Measurements from ENCODE around the gene CA12. TPM values are rescaled to one million over a fixed set of nuclear protein-coding genes. Genes with fewer than 3 reads are reported as not detected.

The CA12 gene
- total RNA-seq, 2 experiments from 2014 or later = 0.12 TPM; not detected in 1

DNA sequence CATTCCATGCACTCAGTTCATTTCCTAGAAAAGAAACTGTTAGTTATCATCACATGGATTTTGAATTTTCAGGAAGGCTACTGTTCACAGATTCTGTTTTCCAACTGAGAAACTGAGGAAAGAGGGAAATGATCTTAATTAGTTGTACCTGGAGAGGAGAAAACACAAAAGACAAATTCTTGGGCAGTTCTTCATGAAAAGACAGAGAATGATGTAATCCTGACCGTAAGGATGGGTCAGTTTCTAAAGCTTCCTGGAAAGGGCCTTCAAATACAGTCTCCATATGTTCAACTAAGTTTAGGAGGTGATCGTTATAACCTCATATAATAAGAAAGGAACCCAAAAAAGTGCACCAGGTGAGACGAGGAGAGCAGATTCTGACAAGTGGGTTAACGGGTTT, 44.6 kb downstream of the CA12 start:
- no peak overlapping the region for H3K27ac Mint-ChIP-seq
- DNase-seq = no peak
- H3K36me3 Mint-ChIP-seq (ENCODE audit: low read depth) = no peaks in the 10 kb centered on the region
- H3K4me3 Mint-ChIP-seq = no peak overlapping the region
- H3K27me3 Mint-ChIP-seq (ENCODE audit: low read depth) = peaks cover 2% of the 10 kb centered on the region
- no peaks in the 10 kb centered on the region for H3K4me1 Mint-ChIP-seq (ENCODE audit: low read depth)
- no peaks in the 10 kb centered on the region for H3K9me3 Mint-ChIP-seq
- CTCF ChIA-PET = interaction anchor here (0.6 kb wide), 1 partner anchor 678 kb away, joined by 4 read pairs; no protein-coding TSS in a partner anchor
- intact Hi-C loops (cut with micrococcal nuclease) = no loop called here

DNA sequence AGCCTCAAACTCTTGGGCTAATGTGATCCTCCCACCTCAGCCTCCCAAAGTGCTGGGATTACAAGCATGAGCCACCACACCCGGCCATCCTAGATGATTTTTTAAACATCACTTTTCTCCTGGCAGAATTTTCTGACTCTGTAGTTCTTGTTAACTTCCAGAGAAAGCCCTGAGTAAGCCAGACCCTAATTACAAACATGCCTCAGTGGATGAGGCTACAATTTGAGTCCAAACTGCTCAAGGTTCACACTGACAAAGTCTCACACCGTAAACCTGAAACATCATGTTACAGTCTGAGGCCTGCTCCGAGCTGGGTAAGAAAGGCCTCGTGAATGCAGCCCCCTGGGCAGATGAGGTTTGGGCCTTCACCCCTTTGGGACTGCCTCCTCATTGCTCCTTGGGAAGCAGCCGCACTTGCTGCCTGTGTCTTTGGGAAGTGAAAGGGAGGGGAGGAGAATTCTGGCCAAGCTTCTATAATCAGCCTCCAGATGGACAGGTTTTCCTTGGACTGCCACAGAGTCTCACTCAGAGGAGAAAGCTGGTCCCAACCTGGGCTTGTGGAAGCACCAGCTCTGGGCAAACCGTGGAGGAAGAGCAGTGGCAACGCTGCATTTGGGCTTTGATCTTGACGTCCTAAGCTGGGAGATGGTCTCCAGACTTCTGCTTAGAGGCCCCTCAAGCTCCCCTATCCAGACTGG, 46.0 kb downstream of the CA12 start:
- H3K27me3 Mint-ChIP-seq (ENCODE audit: low read depth) = peaks cover 2% of the 10 kb centered on the region
- DNase-seq = no peak
- no peaks in the 10 kb centered on the region for H3K4me1 Mint-ChIP-seq (ENCODE audit: low read depth)
- no peak overlapping the region for H3K27ac Mint-ChIP-seq
- H3K9me3 Mint-ChIP-seq = no peaks in the 10 kb centered on the region
- no peaks in the 10 kb centered on the region for H3K36me3 Mint-ChIP-seq (ENCODE audit: low read depth)
- CTCF ChIA-PET = no interaction called here
- intact Hi-C loops (cut with micrococcal nuclease) = no loop called here
- no peak overlapping the region for H3K4me3 Mint-ChIP-seq

DNA sequence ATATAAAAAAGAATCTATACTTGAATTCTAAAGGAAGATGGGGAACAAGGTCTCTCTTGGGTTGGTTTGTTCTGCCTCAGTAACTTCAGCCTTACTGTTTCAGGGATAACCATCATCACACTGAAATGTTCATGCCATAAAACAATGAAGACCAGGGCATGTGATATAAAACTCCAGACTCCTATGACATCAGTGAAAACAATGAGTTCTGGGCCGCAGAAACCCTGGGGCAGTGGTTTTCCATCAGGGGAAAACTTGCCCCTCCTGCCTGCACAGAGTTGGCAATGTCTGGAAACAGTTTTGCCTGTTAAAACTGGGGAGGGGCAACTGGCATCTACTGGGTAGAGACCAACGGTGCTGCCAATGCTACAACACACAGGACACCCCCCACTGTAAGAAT, 46.8 kb downstream of the CA12 start:
- no peaks in the 10 kb centered on the region for H3K36me3 Mint-ChIP-seq (ENCODE audit: low read depth)
- no peaks in the 10 kb centered on the region for H3K9me3 Mint-ChIP-seq
- no peaks in the 10 kb centered on the region for H3K27me3 Mint-ChIP-seq (ENCODE audit: low read depth)
- CTCF ChIA-PET = no interaction called here
- no peaks in the 10 kb centered on the region for H3K4me1 Mint-ChIP-seq (ENCODE audit: low read depth)
- no peak for DNase-seq
- intact Hi-C loops (cut with micrococcal nuclease) = no loop called here
- no peak overlapping the region for H3K4me3 Mint-ChIP-seq
- no peak overlapping the region for H3K27ac Mint-ChIP-seq

DNA sequence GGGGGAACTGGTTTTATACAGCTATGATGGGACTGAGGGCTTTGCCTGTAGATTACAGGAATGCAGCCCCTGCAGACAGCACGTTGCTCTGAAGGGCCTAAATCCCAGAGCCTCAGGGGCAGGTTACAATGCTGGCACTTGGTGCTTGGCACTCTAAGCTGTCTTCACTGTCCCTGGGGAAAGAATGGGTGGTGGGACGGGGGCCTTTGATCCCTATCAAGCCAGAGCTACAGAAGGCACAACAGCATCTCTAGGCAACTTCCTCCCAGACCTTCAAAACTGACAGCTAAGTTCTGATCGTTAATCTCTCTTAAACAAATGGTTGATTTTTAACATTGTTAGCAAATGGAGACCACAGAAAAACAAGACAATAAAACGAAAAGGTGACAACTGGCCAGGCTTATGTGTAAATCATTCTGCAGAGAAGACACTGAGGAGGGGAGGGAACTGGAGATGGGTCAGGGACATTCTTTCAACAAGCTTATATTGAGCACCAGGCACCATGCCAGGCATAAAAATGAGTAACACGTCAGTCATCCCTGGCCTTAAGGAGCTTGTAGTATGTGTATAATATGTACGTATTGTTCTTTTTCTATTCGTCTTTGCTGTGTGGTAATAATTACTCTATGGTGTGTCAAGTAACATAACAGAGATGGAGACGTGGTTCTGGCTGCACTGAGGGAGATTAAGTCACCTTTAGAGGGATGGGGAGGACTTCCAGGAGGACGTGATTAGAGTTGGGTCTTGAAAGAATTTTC, 49.1 kb downstream of the CA12 start:
- Mint-ChIP-seq H3K9me3 (no peaks in the 10 kb centered on the region), H3K36me3 (ENCODE audit: low read depth) (no peaks in the 10 kb centered on the region), H3K27ac (no peak overlapping the region), H3K4me3 (no peak overlapping the region), H3K27me3 (ENCODE audit: low read depth) (peaks cover 2% of the 10 kb centered on the region), H3K4me1 (ENCODE audit: low read depth) (no peaks in the 10 kb centered on the region)
- intact Hi-C loops (cut with micrococcal nuclease) = no loop called here
- CTCF ChIA-PET = no interaction called here
- no peak for DNase-seq

DNA sequence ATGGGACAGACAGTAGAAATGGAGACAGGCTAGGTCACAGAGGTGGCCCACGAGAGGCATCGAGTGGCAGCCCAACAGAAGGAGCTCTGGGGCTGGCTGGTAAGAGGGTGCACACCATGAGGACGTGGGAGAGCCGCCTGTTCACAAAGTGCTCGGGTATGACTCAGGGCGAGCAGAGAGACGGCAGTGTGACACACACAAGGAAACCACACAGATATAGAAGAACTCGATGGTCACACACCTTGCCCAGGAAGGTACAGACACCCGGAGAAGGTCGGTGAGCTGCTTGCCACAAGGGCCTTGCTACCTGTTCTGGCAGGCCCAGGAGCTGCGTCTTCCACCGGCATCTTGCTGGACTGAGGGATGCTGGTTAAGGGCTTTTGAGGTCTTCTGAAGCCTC, 50.2 kb downstream of the CA12 start:
- DNase-seq = no peak
- CTCF ChIA-PET = no interaction called here
- Mint-ChIP-seq H3K27ac (no peak overlapping the region), H3K4me3 (no peak overlapping the region), H3K9me3 (no peaks in the 10 kb centered on the region), H3K36me3 (ENCODE audit: low read depth) (no peaks in the 10 kb centered on the region), H3K4me1 (ENCODE audit: low read depth) (no peaks in the 10 kb centered on the region), H3K27me3 (ENCODE audit: low read depth) (peaks cover 2% of the 10 kb centered on the region)
- intact Hi-C loops (cut with micrococcal nuclease) = no loop called here

DNA sequence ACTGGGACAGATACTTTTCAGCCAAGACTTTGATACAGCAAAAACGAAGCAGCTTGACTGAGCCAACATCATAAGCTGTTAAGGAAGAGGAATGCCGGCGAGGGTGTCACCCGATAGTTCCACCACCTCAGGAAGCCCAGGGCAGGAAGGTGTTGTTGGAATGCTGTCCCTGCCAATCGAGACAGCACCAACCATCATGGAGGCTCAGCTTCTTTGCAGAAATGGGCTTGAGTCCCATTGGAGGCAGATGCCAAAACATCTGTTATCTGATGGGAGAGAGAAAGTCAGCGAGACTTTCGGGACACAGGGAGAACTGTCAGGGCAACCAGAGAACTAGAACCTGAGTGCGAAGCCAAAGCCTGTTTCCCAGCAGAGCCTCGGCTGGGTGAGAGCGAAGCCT, 50.7 kb downstream of the CA12 start:
- peaks cover 2% of the 10 kb centered on the region for H3K27me3 Mint-ChIP-seq (ENCODE audit: low read depth)
- intact Hi-C loops (cut with micrococcal nuclease) = no loop called here
- H3K36me3 Mint-ChIP-seq (ENCODE audit: low read depth) = no peaks in the 10 kb centered on the region
- no peak for DNase-seq
- no peak overlapping the region for H3K27ac Mint-ChIP-seq
- no peaks in the 10 kb centered on the region for H3K4me1 Mint-ChIP-seq (ENCODE audit: low read depth)
- H3K9me3 Mint-ChIP-seq = no peaks in the 10 kb centered on the region
- CTCF ChIA-PET = interaction anchor here (0.6 kb wide), 1 partner anchor 251 kb away, joined by 6 read pairs; no protein-coding TSS in a partner anchor
- H3K4me3 Mint-ChIP-seq = no peak overlapping the region

DNA sequence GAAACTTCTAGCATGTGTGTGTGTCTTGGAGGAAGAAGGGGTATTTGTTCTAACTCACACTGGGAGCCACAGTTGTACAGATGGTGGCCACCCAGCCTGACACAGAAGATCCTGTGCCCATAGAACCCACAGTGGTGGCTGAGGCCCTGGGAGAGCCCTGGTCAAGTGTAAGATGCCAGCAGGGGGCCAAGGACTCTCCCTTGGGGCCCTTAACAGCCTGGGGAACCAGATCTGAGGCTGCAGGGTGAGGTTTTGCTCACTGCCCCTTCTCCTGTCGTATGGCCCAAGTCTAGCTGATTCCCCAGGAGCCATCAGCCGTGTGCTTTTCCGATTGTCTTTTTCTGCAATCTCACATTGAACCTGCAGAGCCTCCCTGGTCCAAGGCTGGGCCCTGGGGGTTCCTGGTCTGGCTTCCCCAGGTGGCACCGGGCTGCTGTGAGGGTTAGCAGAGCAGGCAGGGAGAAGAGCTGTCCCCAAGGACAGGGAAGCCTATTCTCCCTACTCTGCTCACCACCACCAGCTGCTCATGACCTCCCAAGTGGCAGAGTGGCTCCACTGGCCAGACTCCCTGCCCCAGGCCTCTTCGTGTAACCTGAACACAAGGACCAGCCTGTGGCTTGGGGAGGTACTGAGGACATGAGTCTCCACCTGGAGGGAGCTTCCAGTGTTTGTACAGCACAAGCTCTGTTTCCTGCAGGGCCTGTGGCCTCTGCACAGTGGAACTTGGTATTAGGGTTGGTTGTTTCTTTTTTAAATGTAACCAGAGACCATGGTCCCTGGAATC, 51.9 kb downstream of the CA12 start:
- H3K9me3 Mint-ChIP-seq = no peaks in the 10 kb centered on the region
- peaks cover 3% of the 10 kb centered on the region for H3K4me1 Mint-ChIP-seq (ENCODE audit: low read depth)
- no peak overlapping the region for H3K27ac Mint-ChIP-seq
- CTCF ChIA-PET = interaction anchor here (0.8 kb wide), 1 partner anchor 74 kb away, joined by 3 read pairs; no protein-coding TSS in a partner anchor
- no peak overlapping the region for H3K4me3 Mint-ChIP-seq
- H3K36me3 Mint-ChIP-seq (ENCODE audit: low read depth) = no peaks in the 10 kb centered on the region
- intact Hi-C loops (cut with micrococcal nuclease) = no loop called here
- H3K27me3 Mint-ChIP-seq (ENCODE audit: low read depth) = peaks cover 2% of the 10 kb centered on the region
- DNase-seq = no peak

DNA sequence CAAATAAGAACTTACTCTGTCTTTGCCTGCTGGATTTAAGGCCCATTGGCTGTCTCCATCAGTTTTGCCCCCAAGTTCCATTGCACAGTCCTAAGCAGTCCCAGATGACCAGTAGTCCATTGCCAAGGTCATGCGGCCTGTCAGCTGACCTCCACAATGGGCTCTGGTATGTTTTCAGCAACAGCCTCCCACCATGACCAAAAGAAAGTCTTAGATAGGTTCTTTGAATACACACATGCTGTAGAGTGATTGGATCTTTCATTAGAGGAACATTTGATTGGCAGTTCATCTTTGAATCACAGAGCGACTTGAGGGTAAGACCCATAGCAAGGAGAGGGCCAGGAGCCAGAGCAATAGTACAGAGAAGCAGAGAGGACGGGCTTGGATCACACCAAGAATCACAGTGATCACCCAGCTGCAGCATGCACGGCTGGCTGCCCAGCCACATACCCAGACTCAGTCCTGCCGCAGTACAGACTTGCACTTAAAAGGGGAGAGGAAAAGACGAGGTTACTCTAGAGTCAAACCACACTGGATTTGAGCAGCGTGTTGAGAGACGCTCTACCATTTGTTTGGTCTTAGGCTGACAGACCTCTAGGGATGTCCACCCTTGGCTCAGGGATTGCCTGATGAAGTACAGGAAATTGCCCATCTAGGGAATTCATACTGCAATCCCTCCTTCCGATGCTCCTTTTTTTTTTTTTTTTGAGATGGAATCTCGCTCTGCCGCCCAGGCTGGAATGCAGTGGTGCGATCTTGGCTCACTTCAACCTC, 53.8 kb downstream of the CA12 start:
- no peak for DNase-seq
- Mint-ChIP-seq H3K27ac (no peak overlapping the region), H3K36me3 (ENCODE audit: low read depth) (no peaks in the 10 kb centered on the region), H3K27me3 (ENCODE audit: low read depth) (peaks cover 2% of the 10 kb centered on the region), H3K9me3 (no peaks in the 10 kb centered on the region), H3K4me3 (no peak overlapping the region), H3K4me1 (ENCODE audit: low read depth) (peaks cover 7% of the 10 kb centered on the region)
- CTCF ChIA-PET = interaction anchor here (0.7 kb wide), 1 partner anchor 45 kb away, joined by 4 read pairs; no protein-coding TSS in a partner anchor
- intact Hi-C loops (cut with micrococcal nuclease) = no loop called here

DNA sequence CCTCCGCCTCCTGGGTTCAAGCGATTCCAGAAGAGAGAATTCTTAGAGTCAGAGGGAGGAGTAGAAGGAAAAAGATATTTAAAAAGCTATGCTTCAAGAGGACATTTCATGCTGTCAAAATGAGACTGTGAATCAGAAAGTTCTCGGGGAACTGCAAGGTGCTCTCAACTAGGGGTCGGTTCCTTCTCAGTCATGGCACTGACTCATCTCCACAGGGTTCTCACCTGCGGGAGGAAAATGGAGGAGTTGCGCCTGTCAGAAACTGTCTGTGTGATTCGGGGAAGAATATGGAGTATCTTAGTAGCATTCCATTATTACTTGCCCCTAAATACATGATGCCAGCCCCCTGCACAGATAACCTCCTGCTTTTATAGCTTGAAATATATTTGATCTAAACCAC, 56.9 kb downstream of the CA12 start:
- H3K4me1 Mint-ChIP-seq (ENCODE audit: low read depth) = peaks cover 7% of the 10 kb centered on the region
- intact Hi-C loops (cut with micrococcal nuclease) = no loop called here
- no peaks in the 10 kb centered on the region for H3K9me3 Mint-ChIP-seq
- peaks cover 2% of the 10 kb centered on the region for H3K27me3 Mint-ChIP-seq (ENCODE audit: low read depth)
- no peaks in the 10 kb centered on the region for H3K36me3 Mint-ChIP-seq (ENCODE audit: low read depth)
- H3K4me3 Mint-ChIP-seq = no peak overlapping the region
- no peak overlapping the region for H3K27ac Mint-ChIP-seq
- CTCF ChIA-PET = no interaction called here
- peak; percentile 39 for DNase-seq

DNA sequence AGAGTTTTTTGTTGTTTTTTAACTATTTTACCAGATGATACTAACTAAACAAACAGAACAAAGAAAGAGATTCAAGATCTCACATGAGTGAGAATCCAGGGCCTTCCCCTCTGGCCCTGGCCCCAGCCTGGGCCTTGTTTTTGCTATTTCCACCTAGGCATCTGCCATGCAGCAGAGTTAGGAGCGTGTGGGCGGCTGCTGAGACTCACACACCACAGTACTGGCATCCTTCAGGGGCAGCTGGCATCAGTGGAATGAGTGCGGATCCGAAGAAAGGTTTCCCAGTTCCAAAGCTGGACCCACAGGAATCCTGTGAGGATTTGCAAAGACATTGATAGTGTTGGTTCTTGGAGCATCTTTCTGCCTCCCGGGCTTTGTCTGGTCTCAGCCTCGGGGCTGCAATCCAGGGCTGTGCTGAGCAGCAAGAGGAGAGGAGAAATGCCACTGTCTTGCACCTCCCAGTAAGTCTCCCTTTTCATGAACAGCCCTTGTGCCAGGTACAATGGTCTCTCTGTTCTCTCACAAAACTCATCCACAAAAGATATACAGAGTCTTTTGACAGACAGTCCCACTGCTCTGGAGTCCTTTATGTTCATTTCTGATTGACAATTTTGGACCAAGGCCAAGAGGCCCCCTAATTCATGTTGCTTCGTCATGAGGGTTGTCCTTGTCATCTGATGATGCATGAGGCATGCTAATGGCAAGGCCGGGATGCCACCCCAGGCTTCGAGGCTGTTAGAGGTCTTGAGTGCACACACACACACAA, 57.7 kb downstream of the CA12 start:
- Mint-ChIP-seq H3K4me3 (no peak overlapping the region), H3K27ac (no peak overlapping the region), H3K36me3 (ENCODE audit: low read depth) (no peaks in the 10 kb centered on the region), H3K27me3 (ENCODE audit: low read depth) (peaks cover 2% of the 10 kb centered on the region), H3K4me1 (ENCODE audit: low read depth) (peaks cover 7% of the 10 kb centered on the region), H3K9me3 (no peaks in the 10 kb centered on the region)
- CTCF ChIA-PET = no interaction called here
- DNase-seq = peak; percentile 19
- intact Hi-C loops (cut with micrococcal nuclease) = no loop called here

DNA sequence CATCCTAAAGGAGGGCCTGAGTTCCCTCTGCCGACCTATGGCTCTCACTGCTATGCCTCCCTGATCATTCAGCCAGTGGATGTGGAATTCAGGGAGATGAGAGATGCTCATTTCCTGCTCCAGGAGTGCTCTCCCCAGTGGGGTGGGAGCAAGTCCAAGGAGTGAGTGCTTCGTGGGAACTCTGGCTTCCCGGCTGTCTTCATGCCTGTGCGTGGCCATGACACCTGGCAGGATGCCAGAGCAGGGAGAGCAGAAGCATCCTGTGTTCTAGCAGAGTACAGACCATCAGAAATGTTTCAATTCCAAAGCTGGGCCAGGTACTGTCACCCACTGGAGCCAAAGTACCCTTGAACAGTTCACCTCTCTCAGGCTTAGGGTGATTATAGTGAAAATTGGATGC, 59.1 kb downstream of the CA12 start:
- Mint-ChIP-seq H3K4me3 (no peak overlapping the region), H3K4me1 (ENCODE audit: low read depth) (peaks cover 7% of the 10 kb centered on the region), H3K9me3 (no peaks in the 10 kb centered on the region), H3K27ac (no peak overlapping the region), H3K36me3 (ENCODE audit: low read depth) (no peaks in the 10 kb centered on the region), H3K27me3 (ENCODE audit: low read depth) (no peaks in the 10 kb centered on the region)
- CTCF ChIA-PET = no interaction called here
- intact Hi-C loops (cut with micrococcal nuclease) = no loop called here
- DNase-seq = no peak
